HG02885 (cell line): Measurements from ENCODE around the gene JPH3.

Source experiments
- ATAC-seq: cut with Tn5 transposase; IDR thresholded peaks from one replicate; pipeline ENCODE4 v1.9.1; 2021; ENCODE audit warnings: mild to moderate bottlenecking; ENCODE audit not compliant: unreplicated experiment, poor library complexity

Gene JPH3

GRCh38 chr16:87647431-87648185 is 45.3 kb downstream of the JPH3 start:
- no peak for ATAC-seq

- ATAC-seq = no peak
These were observed 45.9 kb downstream of the JPH3 start for GRCh38 chr16:87648236-87648635.

- no peak for ATAC-seq
These were observed 46.6 kb downstream of the JPH3 start for GRCh38 chr16:87648698-87649487.

- ATAC-seq = no peak
These were observed 50.1 kb downstream of the JPH3 start for GRCh38 chr16:87652386-87652785.

- no peak for ATAC-seq
These were observed 50.5 kb downstream of the JPH3 start for GRCh38 chr16:87652799-87653198.

- ATAC-seq = no peak
These were observed 50.9 kb downstream of the JPH3 start for GRCh38 chr16:87653234-87653633.

- ATAC-seq = no peak
These were observed 52.5 kb downstream of the JPH3 start for GRCh38 chr16:87654826-87655225.

- ATAC-seq = no peak
These were observed 54.0 kb downstream of the JPH3 start for GRCh38 chr16:87656328-87656727.

- no peak for ATAC-seq
These were observed 55.4 kb downstream of the JPH3 start for GRCh38 chr16:87657621-87658192.

- no peak for ATAC-seq
These were observed 56.4 kb downstream of the JPH3 start for GRCh38 chr16:87658564-87659225.

- no peak for ATAC-seq
These were observed 59.3 kb downstream of the JPH3 start for GRCh38 chr16:87661561-87661960.

- no peak for ATAC-seq
These were observed 60.2 kb downstream of the JPH3 start for GRCh38 chr16:87662254-87663204.

GRCh38 chr16:87664792-87665191 is 62.5 kb downstream of the JPH3 start:
- no peak for ATAC-seq

- ATAC-seq = no peak
These were observed 62.9 kb downstream of the JPH3 start for GRCh38 chr16:87665193-87665592.

GRCh38 chr16:87666919-87667318 is 64.6 kb downstream of the JPH3 start:
- ATAC-seq = no peak

- no peak for ATAC-seq
These were observed 65.1 kb downstream of the JPH3 start for GRCh38 chr16:87667443-87667842.

- ATAC-seq = no peak
These were observed 65.6 kb downstream of the JPH3 start for GRCh38 chr16:87667946-87668345.

- ATAC-seq = no peak
These were observed 67.4 kb downstream of the JPH3 start for GRCh38 chr16:87669672-87670071.

GRCh38 chr16:87671221-87671620 is 68.9 kb downstream of the JPH3 start:
- no peak for ATAC-seq
